ENCODE data around the gene SYNPO2.
"Not testable (repeated sequence)": the region's sequence is repeated elsewhere in the genome, so short reads cannot be mapped to it uniquely, and the experiment has no call there.

SYNPO2 gene

GRCh38 chr4:118974758-118975157, 86.1 kb downstream of the SYNPO2 start:
- DNase-seq (ENCODE audit: low read depth in 2 of 2) = no peak

GRCh38 chr4:118975449-118976192, 87.0 kb downstream of the SYNPO2 start:
- no peak for DNase-seq (ENCODE audit: low read depth in 2 of 2)

GRCh38 chr4:118976193-118976560, 87.5 kb downstream of the SYNPO2 start:
- DNase-seq (ENCODE audit: low read depth in 2 of 2) = not testable (repeated sequence)

GRCh38 chr4:118977100-118977499, 88.4 kb downstream of the SYNPO2 start:
- not testable (repeated sequence) for DNase-seq (ENCODE audit: low read depth in 2 of 2)

- DNase-seq (ENCODE audit: low read depth in 2 of 2) = no peak
Measured at GRCh38 chr4:118979712-118980111, 91.1 kb downstream of the SYNPO2 start.

GRCh38 chr4:118981171-118981838, 92.7 kb downstream of the SYNPO2 start:
- no peak for DNase-seq (ENCODE audit: low read depth in 2 of 2)

- DNase-seq (ENCODE audit: low read depth in 2 of 2) = peak in 1 of 2 donors; percentile 18
Measured at GRCh38 chr4:118981839-118982381, 93.3 kb downstream of the SYNPO2 start.

GRCh38 chr4:118983293-118983692, 94.6 kb downstream of the SYNPO2 start:
- no peak for DNase-seq (ENCODE audit: low read depth in 2 of 2)

GRCh38 chr4:118983831-118984230, 95.2 kb downstream of the SYNPO2 start:
- DNase-seq (ENCODE audit: low read depth in 2 of 2) = no peak

GRCh38 chr4:118985170-118986000, 96.7 kb downstream of the SYNPO2 start:
- no peak for DNase-seq (ENCODE audit: low read depth in 2 of 2)

- no peak for DNase-seq (ENCODE audit: low read depth in 2 of 2)
Measured at GRCh38 chr4:118987959-118988634, 99.4 kb downstream of the SYNPO2 start.

- no peak for DNase-seq (ENCODE audit: low read depth in 2 of 2)
Measured at GRCh38 chr4:118988635-118988972, 100.0 kb downstream of the SYNPO2 start.

GRCh38 chr4:118989098-118990080, 100.7 kb downstream of the SYNPO2 start:
- no peak for DNase-seq (ENCODE audit: low read depth in 2 of 2)

GRCh38 chr4:118991686-118992085, 103.0 kb downstream of the SYNPO2 start:
- no peak for DNase-seq (ENCODE audit: low read depth in 2 of 2)

GRCh38 chr4:118992149-118992548, 103.5 kb downstream of the SYNPO2 start:
- DNase-seq (ENCODE audit: low read depth in 2 of 2) = no peak

GRCh38 chr4:118993333-118993732, 104.7 kb downstream of the SYNPO2 start:
- no peak for DNase-seq (ENCODE audit: low read depth in 2 of 2)

GRCh38 chr4:118994030-118994429, 105.4 kb downstream of the SYNPO2 start:
- DNase-seq (ENCODE audit: low read depth in 2 of 2) = no peak

GRCh38 chr4:118995693-118996391, 107.2 kb downstream of the SYNPO2 start:
- DNase-seq (ENCODE audit: low read depth in 2 of 2) = no peak

- DNase-seq (ENCODE audit: low read depth in 2 of 2) = no peak
Measured at GRCh38 chr4:118997601-118998000, 108.9 kb downstream of the SYNPO2 start.

GRCh38 chr4:118999919-119000318, 111.3 kb downstream of the SYNPO2 start:
- no peak for DNase-seq (ENCODE audit: low read depth in 2 of 2)
